KOPT-K1 (cell line): ENCODE results near the gene SATB1.

Source experiments
- H3K27ac ChIP-seq: fragments of 200-600 bp; sonication (generic); 2 replicates; pipeline ENCODE4 v1.5.1; 2016; ENCODE audit warnings: antibody characterized with exemption, mild to moderate bottlenecking, low read depth, low read length; ENCODE audit not compliant: poor library complexity, severe bottlenecking
- H3K36me3 ChIP-seq: fragments of 200-600 bp; sonication (generic); 2 replicates; pipeline ENCODE4 v1.5.1; 2017; ENCODE audit warnings: antibody characterized with exemption, mild to moderate bottlenecking, low read length, moderate library complexity; ENCODE audit not compliant: insufficient read depth
- H3K9me3 ChIP-seq: fragments of 200-600 bp; sonication (generic); 2 replicates; pipeline ENCODE4 v1.5.1; 2017; ENCODE audit warnings: antibody characterized with exemption, low read length, mild to moderate bottlenecking; ENCODE audit not compliant: insufficient read depth, poor library complexity, severe bottlenecking

SATB1 gene

GRCh38 chr3:18422972-18423371 is 2.2 kb downstream of the SATB1 start:
- Histone ChIP-seq H3K27ac (peak overlapping the region; percentile 75), H3K36me3 (peaks cover 29% of the 10 kb centered on the region), H3K9me3 (no peaks in the 10 kb centered on the region)

DNA sequence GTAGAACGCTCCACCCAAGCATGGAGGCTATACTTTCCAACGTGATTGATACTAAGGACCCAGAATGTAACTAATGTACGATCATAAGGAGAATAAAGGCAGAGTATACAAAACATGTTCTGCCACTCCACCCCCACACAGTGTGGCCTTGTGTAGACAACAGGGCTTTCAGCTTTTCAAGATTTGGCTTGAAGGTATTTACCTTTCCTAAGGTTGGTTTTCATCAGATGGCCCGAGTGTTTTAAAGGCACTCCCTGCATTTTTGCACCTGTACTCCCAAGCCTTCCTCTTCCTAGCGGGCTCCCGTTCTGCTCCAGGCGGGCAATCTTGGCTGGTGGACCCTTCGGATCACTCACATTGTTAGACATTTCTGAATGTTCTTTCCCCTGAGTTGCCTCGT is 4.6 kb downstream of the SATB1 start:
- Histone ChIP-seq H3K27ac (no peak overlapping the region), H3K9me3 (no peaks in the 10 kb centered on the region), H3K36me3 (peaks cover 48% of the 10 kb centered on the region)

DNA sequence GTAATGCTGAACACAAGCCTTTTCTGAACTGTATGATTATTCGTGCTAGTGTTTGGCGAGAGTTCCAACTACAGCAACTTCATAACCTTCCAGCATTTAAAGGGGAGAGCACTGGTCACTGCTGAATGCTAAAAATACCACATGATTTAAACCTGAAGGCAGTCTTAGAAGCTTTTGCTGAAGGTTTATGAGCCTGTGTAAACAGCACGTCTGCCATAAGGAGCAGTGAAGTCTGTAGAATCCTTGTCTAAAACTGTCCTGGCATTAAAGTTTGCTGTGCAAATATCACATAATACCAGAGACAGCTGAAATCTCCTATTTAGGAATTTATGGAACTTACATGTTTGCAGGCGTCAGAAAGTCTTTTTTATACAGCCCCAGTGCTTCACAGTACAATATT is 5.9 kb downstream of the SATB1 start:
- peaks cover 61% of the 10 kb centered on the region for H3K36me3 ChIP-seq
- no peak overlapping the region for H3K27ac ChIP-seq
- no peaks in the 10 kb centered on the region for H3K9me3 ChIP-seq

DNA sequence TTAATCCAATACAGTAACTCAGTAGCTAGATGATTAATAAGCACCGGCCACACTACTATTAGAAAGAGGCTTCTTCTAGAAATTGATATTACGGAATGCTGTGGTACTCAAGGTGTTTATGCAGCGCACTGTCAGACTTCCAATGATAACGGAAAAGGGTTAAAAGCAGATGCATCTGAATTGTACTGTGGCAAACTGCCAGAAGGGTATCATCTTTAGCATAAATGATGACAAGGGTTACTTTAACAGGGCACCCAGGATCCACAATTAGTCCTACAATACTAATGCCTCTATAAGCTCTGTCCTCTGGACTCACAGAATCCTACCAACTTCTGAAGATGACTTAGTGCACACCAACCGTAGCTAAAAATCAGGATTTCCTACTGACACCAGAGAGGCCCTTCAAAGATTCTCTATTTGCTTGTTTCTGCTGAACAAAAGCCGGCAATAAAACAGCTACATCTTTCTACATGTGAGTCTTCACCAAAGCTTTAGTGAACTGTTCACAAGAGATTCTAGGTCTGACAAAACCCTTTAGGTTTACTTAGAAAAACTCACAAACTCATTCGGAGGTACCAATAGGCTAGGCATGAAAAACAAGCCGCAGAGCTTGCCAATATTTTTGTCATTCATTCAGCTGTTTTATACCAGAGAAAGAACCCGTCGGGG is 7.1 kb downstream of the SATB1 start:
- Histone ChIP-seq H3K27ac (no peak overlapping the region), H3K36me3 (peaks cover 68% of the 10 kb centered on the region), H3K9me3 (no peaks in the 10 kb centered on the region)

DNA sequence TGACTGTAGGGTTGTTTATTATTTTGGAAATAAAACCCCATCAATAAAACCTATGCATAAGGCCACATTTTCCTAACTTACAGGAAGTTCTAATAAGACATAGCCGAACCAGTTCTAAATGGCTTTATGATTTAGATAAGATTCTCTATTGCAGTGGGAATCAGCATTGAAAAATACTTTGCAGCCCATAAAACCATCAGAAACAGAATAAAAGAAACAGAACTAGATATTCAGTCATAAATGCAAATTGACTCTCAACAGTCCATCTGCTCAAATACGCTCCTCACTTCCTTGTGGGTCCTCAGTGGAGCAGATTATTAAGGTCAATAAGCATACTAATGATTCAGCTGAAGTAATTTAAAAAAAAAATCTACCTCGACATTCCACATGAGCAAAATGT is 8.8 kb downstream of the SATB1 start:
- Histone ChIP-seq H3K36me3 (peaks cover 80% of the 10 kb centered on the region), H3K27ac (no peak overlapping the region)

GRCh38 chr3:18415839-18416238 is 9.3 kb downstream of the SATB1 start:
- H3K9me3 ChIP-seq: no peaks in the 10 kb centered on the region
- H3K36me3 ChIP-seq: peaks cover 79% of the 10 kb centered on the region

More for the DNA sequence above, 8.8 kb downstream of the SATB1 start:
- no peaks in the 10 kb centered on the region for H3K9me3 ChIP-seq

GRCh38 chr3:18415167-18415566 is 10.0 kb downstream of the SATB1 start:
- Histone ChIP-seq H3K9me3 (no peaks in the 10 kb centered on the region), H3K36me3 (peaks cover 73% of the 10 kb centered on the region), H3K27ac (no peak overlapping the region)

More at GRCh38 chr3:18415839-18416238, 9.3 kb downstream of the SATB1 start:
- H3K27ac ChIP-seq: no peak overlapping the region

GRCh38 chr3:18412684-18413083 is 12.5 kb downstream of the SATB1 start:
- Histone ChIP-seq H3K9me3 (no peaks in the 10 kb centered on the region), H3K27ac (no peak overlapping the region), H3K36me3 (peaks cover 71% of the 10 kb centered on the region)

DNA sequence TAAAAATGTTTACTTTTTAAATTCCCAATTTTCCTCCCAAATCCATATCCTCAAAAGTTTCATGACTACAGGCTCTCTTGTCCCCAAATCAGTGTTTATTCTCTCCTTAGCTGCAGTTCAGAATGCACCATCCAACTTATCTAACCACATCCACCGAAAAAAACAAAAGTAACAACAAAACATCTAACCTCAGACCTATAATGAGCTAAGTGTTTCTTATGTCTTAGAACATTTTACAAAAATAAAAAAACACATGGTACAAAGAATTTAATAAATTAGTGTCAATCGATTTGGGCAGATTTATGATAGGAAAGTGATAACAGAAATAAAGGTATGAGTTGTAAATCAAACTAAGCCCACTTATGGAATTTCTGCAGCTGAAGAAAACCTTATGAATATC is 13.6 kb downstream of the SATB1 start:
- Histone ChIP-seq H3K9me3 (no peaks in the 10 kb centered on the region), H3K27ac (no peak overlapping the region), H3K36me3 (peaks cover 76% of the 10 kb centered on the region)

DNA sequence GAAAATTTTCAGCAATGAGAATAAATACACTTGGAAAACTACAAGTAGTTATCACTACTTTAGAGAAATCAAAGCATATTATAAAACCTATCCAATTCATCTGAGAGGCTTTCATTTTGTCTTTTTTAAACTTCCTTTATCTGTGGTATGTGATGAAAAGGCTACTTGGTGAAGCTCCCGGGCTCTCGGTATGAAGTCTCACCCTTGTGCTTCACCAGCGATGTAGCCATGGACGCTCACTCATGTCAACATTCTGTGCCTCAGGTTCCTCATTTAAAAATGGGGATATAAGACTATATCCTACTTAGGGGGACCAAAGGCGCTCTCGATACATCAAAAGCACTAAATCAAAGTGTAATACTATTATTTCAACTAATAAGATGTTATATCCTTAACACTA is 14.9 kb downstream of the SATB1 start:
- H3K36me3 ChIP-seq: peaks cover 65% of the 10 kb centered on the region

GRCh38 chr3:18409266-18409665 is 15.9 kb downstream of the SATB1 start:
- Histone ChIP-seq H3K9me3 (no peaks in the 10 kb centered on the region), H3K27ac (no peak overlapping the region), H3K36me3 (peaks cover 56% of the 10 kb centered on the region)

More for the DNA sequence above, 14.9 kb downstream of the SATB1 start:
- no peak overlapping the region for H3K27ac ChIP-seq
- H3K9me3 ChIP-seq: no peaks in the 10 kb centered on the region

- peaks cover 49% of the 10 kb centered on the region; the same call in 1 of the 2 replicates for H3K36me3 ChIP-seq
- H3K27ac ChIP-seq: no peak overlapping the region
- H3K9me3 ChIP-seq: no peaks in the 10 kb centered on the region
These were observed 20.0 kb downstream of the SATB1 start for GRCh38 chr3:18405141-18405540.

DNA sequence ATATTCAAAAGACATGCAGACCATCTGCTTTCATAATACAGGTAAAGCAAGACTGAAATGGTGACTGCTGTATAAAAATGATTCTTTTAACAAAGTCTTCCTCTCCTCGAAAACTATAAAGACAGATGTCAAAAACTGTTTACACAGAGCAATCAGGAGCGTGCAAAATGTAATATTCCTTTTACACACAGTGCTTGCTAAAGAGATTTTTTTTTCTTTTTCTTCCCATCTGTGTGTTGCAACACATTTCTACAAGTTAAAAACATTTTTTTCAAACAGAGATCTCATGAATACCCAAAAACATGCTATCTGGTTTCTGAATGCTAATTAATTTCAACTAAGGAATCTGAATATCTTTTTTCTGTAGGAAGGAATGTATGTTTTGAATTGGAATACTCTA is 22.1 kb downstream of the SATB1 start:
- H3K27ac ChIP-seq: no peak overlapping the region
- peaks cover 42% of the 10 kb centered on the region for H3K36me3 ChIP-seq
- H3K9me3 ChIP-seq: no peaks in the 10 kb centered on the region

- H3K27ac ChIP-seq: no peak overlapping the region
- no peaks in the 10 kb centered on the region for H3K9me3 ChIP-seq
- peaks cover 37% of the 10 kb centered on the region for H3K36me3 ChIP-seq
These were observed 22.8 kb downstream of the SATB1 start for GRCh38 chr3:18402239-18402799.

DNA sequence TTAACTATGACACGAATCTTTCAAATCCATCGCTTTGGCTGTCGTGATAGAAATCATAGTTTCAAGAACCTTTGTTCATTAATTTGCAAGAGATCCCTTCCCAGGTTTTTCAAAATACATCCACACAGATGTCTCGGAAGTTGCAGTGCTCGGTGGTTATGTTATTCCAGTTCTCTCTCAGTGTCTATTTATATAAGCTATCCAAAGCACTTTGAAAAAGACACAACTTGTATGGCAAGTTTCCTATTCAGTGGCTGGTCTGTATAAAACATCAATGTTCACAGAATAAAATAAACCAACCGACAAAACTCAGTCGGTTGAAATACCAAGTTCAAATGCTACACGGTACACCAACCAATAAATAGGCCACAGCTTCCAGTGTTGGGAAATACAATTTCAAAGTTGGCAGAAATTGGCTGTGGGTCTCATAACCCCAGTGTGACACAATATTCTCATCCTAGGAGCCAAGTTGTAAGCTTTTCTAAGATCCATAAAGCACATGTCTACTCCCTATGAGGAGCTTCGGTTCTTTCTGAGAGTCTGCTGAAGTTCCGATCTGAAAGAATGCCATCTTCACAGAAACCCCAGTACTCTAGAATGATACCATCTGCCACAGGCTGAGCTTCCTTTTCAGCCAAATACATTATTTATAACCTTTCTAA is 23.7 kb downstream of the SATB1 start:
- no peaks in the 10 kb centered on the region for H3K9me3 ChIP-seq
- H3K36me3 ChIP-seq: peaks cover 39% of the 10 kb centered on the region
- no peak overlapping the region for H3K27ac ChIP-seq

DNA sequence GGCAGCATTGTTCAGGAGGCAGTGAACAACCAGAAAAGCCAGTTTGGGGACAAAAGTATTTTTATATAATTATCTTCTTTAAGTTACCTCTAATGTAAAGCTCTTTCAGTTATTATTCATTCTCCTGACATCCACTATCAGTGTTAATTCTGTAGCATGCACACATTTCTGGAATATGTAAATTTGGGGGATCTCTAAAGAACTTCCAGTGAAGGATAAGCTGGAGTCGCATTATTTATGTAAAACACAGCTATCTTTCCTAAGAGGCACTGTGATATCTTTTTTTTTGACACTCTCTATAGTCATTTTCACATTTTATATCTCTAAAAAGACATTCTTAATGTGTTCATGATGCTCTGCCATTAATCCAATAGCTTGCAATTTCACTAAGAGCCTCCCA is 26.7 kb downstream of the SATB1 start:
- Histone ChIP-seq H3K9me3 (no peaks in the 10 kb centered on the region), H3K36me3 (peaks cover 62% of the 10 kb centered on the region), H3K27ac (no peak overlapping the region)
